ENCODE results near the gene SPEN.

Gene SPEN

GRCh38 chr1:15949453-15950245 lies 102.1 kb downstream of the SPEN start:
- DNase-seq = peak in 1 of 2 donors; percentile 30

DNA sequence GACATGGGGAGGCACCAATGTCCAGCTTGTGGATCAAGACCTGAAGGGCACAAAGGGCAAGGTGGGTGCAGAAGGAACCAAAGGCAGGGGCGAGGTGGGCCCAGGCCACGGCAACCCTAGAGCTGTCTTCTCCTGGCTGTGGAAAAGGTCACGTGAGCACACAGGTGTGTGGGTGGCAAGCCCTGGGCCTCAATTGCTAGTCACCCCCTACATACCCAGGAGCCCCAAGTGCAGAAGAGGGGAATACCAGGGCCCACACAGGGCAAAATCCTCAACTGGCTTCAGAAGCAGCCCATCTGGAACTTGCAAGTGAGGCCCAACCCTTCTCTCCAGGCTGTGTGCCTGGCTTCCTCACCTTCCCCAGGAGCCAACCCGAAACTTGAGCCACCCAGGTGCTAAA lies 102.8 kb downstream of the SPEN start:
- no peak for DNase-seq

DNA sequence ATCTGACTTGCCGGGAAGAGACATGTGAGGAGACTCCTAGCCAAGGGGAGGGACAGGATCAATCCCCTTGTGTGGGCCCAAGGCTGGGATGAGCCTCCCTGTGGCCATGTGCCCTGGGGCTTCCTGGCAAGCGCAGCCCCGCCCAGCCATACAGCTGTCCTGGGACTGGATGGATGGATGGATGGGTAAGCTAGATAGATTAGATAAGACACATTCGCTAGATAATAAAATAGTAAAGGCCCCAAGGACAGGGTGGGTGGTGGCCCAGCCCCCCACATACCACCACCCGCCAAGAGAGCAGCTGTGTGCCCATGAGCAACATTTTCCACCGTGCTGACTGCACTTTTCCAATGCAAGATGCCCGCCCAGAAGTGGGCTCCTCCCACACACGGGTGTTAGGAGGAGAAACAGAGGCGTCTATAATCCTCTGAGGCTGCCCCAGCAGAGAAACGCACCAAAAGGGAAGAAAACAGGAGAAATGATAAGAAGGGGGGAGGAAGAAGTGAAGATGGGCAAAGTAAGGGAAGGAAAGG lies 103.3 kb downstream of the SPEN start:
- DNase-seq = no peak

- no peak for DNase-seq
Observed at GRCh38 chr1:15951341-15952153, 104.0 kb downstream of the SPEN start.

DNA sequence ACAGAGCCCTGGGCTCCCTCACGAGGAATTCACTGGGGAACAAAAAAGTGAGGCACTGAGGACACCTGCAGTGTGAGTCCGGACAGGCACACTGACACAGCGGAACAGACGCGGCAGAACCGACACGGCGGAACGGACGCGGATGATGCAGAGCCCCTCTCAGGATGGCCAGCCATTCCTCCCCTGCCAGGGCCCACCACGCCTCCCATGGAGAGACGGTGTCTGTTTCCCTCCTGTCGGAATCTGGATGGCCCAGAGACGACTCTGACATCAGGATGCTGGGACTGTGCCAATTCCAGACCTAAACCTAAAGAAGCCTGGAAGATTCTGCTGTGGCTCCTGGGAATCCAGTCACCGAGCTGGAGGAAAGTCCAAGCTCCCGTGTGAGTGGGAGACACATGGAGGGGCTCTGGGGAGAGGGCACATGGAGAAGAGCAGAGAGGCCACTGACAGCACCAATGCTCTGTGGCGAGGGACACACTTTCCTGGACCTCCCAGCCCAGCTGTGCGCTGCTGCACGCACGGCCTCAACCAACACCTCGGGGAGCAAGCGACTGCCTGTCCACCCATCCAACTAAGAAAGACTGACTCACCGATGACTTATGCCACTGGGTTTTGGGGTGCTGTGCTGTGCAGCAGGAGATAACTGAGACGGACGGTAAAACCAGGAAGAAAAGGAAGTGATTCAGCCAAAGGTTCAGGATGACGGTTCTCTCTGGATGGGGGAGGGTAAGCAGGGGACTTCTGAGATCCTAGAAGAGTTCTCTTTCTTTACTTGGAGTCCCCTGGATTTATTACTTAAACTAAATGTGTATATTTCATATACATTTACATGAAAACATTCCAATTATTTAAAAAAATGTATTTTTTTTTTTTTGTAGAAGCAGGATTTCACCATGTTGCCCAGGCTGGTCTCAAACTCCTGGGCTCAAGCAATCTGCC lies 105.1 kb downstream of the SPEN start:
- DNase-seq = no peak

GRCh38 chr1:15953294-15953771 lies 105.8 kb downstream of the SPEN start:
- DNase-seq = no peak

DNA sequence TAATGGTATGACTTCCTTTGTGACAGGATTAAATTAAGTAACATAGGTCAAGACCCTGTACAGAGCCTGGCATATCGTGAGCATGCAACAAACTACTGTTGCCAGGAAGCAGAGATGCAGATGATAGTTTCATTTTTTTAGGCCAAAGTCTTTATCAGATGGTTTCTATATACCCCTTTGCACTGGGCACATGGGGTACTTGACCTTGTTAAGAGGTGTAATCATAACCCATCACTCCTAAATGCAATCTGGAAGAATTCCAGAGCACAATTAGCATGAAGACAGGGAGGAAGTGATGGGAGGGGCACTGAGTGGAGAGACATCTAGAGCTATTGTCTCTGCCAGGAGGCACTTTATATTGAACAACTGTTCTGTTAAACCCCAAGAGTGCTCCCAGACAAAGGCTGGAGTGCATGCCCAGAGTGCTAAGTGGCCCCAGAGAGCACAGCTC lies 106.3 kb downstream of the SPEN start:
- DNase-seq = no peak

DNA sequence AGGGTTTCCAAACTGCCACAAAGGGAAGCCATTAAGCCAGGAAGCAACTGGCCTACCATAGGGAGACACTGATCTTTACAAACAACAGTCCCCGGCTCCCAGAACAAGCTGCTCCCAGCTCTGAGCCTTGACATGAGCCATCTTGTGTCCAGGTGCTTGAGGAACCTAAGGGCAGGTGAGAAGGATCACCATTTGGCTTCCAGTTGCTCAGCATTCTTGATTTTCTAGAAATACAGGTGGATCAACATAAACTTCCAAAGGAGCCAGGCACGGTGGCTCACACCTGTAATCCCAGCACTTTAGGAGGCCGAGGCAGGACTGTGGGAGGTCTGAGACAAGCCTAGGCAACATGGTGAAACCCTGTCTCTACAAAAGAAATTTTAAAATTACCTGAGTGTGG lies 106.8 kb downstream of the SPEN start:
- no peak for DNase-seq

GRCh38 chr1:15955552-15955951 lies 108.0 kb downstream of the SPEN start:
- no peak for DNase-seq

- no peak for DNase-seq
Observed at GRCh38 chr1:15956150-15956549, 108.6 kb downstream of the SPEN start.

DNA sequence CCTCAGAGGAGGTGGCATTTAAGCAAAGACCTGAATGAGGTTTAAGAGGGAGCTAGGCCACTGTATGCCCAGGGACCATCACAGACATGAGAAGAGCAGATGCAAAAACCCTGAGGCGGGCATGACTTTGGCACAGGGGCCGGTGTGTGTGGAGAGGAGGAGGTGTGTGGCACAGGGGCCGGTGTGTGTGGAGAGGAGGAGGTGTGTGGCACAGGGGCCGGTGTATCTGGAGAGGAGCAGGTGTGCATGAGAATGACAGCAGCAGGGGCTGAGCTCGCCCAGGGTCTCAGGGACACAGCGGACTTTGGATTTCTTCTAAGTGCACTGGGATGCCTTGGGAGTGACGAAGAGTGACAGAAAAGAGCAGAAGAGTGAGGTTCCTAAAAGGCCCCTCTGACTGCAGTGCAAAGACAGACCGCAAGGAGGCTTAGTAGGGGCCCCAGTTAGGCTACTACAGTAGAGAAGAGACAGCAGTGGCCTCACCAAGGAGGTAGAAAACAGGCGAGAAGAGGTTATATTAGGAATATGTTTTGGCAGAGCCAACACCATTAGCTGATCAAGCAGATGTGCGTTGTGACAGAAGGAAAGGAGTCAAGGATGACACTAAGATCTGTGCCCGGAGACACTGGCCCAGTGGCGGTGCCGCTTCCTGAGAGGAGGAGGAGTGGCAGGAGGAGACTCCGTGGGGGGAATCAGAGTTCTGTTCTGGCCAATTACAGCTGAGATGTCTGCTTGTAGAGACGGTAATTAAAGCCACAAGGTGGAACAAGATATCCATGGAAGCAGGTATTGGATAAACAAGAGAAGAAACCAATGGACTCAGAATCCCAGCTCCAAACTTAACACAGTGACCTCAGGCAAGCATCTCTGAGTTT lies 110.0 kb downstream of the SPEN start:
- no peak for DNase-seq

GRCh38 chr1:15958111-15958510 lies 110.6 kb downstream of the SPEN start:
- no peak for DNase-seq

- no peak for DNase-seq
Observed at GRCh38 chr1:15958793-15959192, 111.3 kb downstream of the SPEN start.

- DNase-seq = no peak
Observed at GRCh38 chr1:15959424-15959823, 111.9 kb downstream of the SPEN start.

DNA sequence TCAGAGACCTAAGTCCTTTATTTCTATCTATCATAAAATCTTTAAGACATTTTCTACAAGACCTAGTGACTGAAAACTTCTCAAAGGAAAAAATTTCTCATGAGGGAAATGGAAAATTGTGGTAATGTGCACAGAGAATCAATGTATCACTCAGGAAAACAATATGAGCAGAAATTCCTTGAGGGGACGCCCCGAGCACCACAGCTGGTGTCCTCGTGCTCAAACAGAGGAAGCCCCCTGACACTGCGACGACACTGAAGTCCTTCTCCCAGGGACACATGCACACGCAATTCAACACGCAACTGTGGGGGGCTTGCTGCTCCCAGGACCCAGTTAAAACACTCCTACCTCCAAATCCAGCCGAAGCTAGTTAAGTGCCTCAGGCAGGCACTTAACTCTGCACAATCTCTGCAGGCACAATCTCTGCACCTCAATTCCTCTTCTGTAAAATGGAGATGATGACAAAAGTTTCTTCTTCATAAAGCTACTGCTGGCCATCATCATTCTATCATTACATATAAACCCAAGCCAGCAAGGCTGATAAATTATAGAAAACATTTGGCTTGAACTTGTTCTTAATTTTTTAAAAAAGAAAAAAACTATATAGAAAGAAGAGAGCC lies 112.4 kb downstream of the SPEN start:
- DNase-seq = no peak

DNA sequence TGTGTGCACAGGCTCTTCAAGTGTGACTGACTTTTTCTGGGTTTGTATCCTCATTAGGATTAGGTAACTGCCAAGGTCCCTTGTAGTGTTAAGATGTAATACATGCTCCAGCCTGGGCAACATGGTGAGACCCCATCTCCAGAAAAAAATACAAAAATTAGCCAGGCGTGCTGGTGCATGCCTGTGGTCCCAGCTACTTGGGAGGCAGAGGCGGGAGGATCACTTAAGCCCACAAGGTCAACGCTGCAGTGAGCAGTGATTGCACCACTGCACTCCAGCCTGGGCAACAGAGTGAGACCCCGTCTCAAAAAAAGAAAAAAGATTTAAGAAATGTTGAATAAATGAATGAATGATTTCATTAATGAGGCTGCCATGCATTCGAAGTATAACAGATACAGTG lies 113.3 kb downstream of the SPEN start:
- DNase-seq = no peak

- DNase-seq = no peak
Observed at GRCh38 chr1:15961492-15961891, 114.0 kb downstream of the SPEN start.

DNA sequence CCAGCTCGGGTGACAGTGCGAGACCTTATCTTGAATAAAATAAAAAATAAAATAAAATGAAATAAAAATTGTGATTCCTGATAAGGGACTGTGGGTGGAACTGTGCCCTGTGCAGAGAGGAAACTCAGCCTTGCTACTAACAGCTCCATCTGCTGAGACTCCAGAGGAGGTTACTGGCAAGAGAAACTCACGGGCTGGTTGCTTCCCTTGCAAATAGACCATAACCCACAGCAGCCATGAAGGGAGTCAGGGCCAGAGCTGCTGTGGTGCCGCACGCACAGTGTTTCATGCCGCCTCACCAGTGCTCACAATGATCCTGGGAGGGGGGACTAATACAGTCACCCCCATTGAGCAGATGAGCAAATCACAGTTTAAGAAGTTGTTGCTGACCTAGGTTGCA lies 114.7 kb downstream of the SPEN start:
- DNase-seq = peak in 1 of 2 donors; percentile 36

- no peak for DNase-seq
Observed at GRCh38 chr1:15962671-15963362, 115.3 kb downstream of the SPEN start.

- no peak for DNase-seq
Observed at GRCh38 chr1:15963363-15963967, 116.0 kb downstream of the SPEN start.
